ENCODE results near the gene PHYH.
"Not testable (repeated sequence)": the region's sequence is repeated elsewhere in the genome, so short reads cannot be mapped to it uniquely, and the experiment has no call there.

The PHYH gene

GRCh38 chr10:13276749-13277365 lies 23.0 kb downstream of the PHYH start:
- no peak for DNase-seq (ENCODE audit: low read depth, low spot score)

GRCh38 chr10:13276146-13276545 lies 23.7 kb downstream of the PHYH start:
- H3K4me3 ChIP-seq (ENCODE audit: low read depth, low read length); POLR2A ChIA-PET; DNase-seq (ENCODE audit: low read depth, low spot score): not testable (repeated sequence)
- CTCF ChIA-PET = interaction anchor here (1.0 to 4.4 kb wide), 2 partner anchors 27 to 69 kb away, joined by 5 to 18 read pairs; no protein-coding TSS in a partner anchor

More at GRCh38 chr10:13276749-13277365, 23.0 kb downstream of the PHYH start:
- H3K4me3 ChIP-seq (ENCODE audit: low read depth, low read length) = no peak overlapping the region
- CTCF ChIA-PET = interaction anchor here (0.9 to 4.4 kb wide), 4 partner anchors 10 to 117 kb away, joined by 3 to 18 read pairs (median 7); no protein-coding TSS in a partner anchor
- POLR2A ChIA-PET = no interaction called here
- TF ChIP-seq CTCF (IDR thresholded peaks at IDR 0.05; ENCODE audit: insufficient read depth, low read length, missing control alignments) = no peak

DNA sequence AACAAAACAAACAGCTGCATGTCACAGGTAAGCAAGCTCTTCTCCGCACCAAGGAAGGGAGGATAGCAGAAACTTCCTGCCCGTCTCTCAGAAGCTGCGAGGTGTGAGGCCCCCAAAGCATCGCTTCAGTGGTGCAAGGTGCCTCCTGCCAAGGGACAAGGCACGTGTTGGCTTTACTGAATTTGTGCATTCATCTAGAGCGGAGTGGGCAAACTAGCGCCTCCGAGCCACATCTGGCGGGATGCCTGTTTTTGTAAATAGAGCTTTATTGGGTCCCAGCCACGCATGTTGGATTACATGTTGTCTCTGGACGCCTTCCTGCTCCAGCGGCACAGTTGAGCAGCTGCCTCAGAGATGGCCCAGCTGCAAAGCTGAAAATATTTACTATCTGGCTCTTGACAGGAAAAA lies 27.7 kb downstream of the PHYH start:
- DNase-seq (ENCODE audit: low read depth, low spot score) = no peak
- no peak for TF ChIP-seq CTCF (IDR thresholded peaks at IDR 0.05; ENCODE audit: insufficient read depth, low read length, missing control alignments)
- H3K4me3 ChIP-seq (ENCODE audit: low read depth, low read length) = no peak overlapping the region
- POLR2A ChIA-PET = no interaction called here
- CTCF ChIA-PET = interaction anchor here (1.2 to 1.4 kb wide), 3 partner anchors 31 to 65 kb away, joined by 3 to 6 read pairs (median 3); no protein-coding TSS in a partner anchor

DNA sequence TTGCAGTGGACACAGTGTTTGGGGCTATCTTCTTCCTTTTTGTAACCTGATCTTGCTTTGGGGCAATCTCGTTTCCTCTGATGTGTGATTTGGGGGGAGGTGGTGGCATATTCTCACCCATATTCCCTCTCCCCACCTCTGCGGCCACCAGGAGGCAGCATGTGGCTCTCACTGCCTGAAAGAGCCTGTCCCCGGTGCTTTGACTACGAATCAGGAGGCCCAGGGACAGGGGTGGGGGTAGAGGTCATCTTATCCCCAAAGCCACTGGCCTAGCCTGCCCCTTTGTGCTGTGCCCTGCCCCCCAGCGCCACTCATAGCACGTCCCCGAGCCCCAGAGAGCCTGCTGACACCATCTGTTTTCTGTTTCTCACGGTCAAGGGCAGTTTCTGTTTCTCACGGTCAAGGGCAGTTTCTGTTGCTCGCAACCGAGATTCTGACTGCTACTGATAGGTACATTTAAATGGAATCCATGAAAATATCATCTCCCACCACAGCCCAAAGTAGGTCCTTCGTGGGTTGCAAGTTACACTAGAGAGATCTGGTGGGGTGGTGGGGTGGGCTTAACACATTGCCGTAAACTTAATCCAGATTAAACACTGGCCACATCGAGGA lies 28.2 kb downstream of the PHYH start:
- ChIA-PET CTCF (interaction anchor here (1.2 to 1.4 kb wide), 3 partner anchors 31 to 65 kb away, joined by 3 to 6 read pairs (median 3); no protein-coding TSS in a partner anchor), POLR2A (no interaction called here)
- H3K4me3 ChIP-seq (ENCODE audit: low read depth, low read length) = peak overlapping the region; percentile 23
- TF ChIP-seq CTCF (IDR thresholded peaks at IDR 0.05; ENCODE audit: insufficient read depth, low read length, missing control alignments) = peak; percentile 44
- no peak for DNase-seq (ENCODE audit: low read depth, low spot score)

- POLR2A ChIA-PET = no interaction called here
- TF ChIP-seq CTCF (IDR thresholded peaks at IDR 0.05; ENCODE audit: insufficient read depth, low read length, missing control alignments) = no peak
- H3K4me3 ChIP-seq (ENCODE audit: low read depth, low read length) = no peak overlapping the region
- CTCF ChIA-PET = no interaction called here
- DNase-seq (ENCODE audit: low read depth, low spot score) = no peak
These were observed 28.9 kb downstream of the PHYH start for GRCh38 chr10:13270877-13271551.

GRCh38 chr10:13268841-13269240 lies 31.0 kb downstream of the PHYH start:
- ChIA-PET CTCF (no interaction called here), POLR2A (no interaction called here)
- TF ChIP-seq CTCF (IDR thresholded peaks at IDR 0.05; ENCODE audit: insufficient read depth, low read length, missing control alignments) = no peak
- no peak overlapping the region for H3K4me3 ChIP-seq (ENCODE audit: low read depth, low read length)
- no peak for DNase-seq (ENCODE audit: low read depth, low spot score)
